GM13977 (cell line): ENCODE measurements around the gene EEFSEC.

Experiments
- DNase-seq: peaks from one replicate; pipeline ENCODE4 v3.0.0; 2012; ENCODE audit warnings: low spot score
- CTCF ChIP-seq: IDR thresholded peaks from 2 replicates; pipeline ENCODE4 v1.5.1; 2012; ENCODE audit warnings: mild to moderate bottlenecking, control low read depth; ENCODE audit not compliant: insufficient read depth; ENCODE audit errors: extremely low read depth, missing control alignments
- in situ Hi-C: fragments of 300-500 bp; cut with MboI; formaldehyde crosslinking; loops from one replicate; pipeline ENCODE4 v1.12.0; 2022; ENCODE audit warnings: low sequenced_read_pairs, low pct_unique_long_range_greater_than_20kb, mixed read lengths, inconsistent platforms; ENCODE audit not compliant: unreplicated experiment

EEFSEC gene

DNA sequence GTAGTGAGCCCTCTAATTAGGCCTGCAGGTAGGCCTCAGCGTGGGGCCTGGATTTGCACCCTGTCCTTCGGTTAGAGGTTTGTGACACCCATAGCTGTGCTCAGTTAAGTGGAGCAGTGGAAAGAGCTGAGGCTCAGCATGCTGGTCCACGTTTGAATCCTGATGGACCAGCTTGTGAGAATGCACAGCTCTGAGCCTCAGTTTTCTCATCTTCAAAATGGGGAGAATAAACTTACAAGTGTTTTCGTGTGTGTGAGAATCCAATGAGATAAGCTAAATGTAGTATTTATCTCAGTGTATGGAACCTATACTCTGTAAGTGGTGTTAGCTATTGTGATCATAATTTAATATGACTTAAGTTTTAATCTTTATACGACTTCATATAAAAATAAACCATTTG lies 22.5 kb downstream of the EEFSEC start:
- TF ChIP-seq CTCF: no peak
- in situ Hi-C loops: no loop called here
- no peak for DNase-seq

DNA sequence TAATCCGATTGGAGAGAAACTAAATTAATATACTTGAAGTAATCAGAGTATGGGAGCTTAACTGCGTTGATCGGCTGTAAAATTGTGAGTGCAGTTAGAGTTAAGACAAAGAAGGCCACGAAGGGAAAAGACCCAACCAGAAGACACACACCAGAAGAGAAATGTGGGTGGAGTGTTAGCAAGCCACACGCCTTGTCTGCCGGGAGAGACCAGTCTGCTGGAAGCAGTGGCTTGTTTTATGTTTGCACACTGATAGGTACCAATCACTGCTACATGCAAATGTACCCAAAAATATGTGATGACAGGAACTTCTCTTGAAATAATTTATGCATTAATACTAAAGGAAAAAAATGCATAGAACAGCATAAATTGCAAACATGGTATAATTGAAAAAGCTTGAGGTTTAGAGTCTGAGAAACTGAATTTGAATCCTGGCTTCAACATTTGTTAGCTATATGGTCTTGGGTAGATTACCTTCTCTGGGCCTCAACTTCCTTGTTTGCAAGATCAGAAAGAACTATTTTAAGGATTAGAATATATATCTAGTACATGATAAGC lies 23.1 kb downstream of the EEFSEC start:
- in situ Hi-C loops: no loop called here
- no peak for DNase-seq
- no peak for TF ChIP-seq CTCF

GRCh38 chr3:128177865-128178264 lies 24.6 kb downstream of the EEFSEC start:
- no peak for DNase-seq
- in situ Hi-C loops: no loop called here

DNA sequence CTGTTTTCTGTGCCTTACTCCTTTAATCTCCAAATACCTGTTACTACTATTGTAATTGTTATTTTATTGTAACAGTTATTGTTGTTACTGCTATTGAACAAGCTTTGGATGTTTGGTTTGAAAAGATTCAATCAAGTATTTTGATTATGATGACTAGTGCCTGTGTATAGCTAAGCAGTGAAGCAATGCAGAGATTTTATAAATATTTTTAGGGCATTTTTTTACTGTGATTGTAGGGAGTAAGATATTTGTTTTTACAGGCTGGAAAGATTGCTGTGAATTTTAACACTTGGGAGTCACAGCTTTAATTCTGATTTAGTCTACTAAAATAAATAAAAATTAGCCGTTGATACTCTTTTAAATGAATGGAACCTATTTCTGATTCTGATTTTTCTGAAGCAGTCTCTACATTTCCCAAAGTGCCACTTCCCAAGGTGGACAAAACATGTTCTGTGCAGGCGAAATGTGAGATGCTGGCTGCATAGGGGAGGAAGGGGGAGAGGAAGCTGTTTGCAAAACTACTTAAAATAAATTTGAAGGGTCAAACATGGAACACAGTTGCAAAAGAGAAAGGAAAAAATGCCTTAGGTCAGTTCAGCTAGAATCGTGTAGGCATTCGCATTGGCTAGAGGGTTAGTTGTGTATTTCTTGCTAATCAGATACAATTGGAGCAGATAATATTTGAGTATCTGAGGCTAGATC lies 25.7 kb downstream of the EEFSEC start:
- in situ Hi-C loops: no loop called here
- TF ChIP-seq CTCF: no peak
- no peak for DNase-seq

More at GRCh38 chr3:128177865-128178264, 24.6 kb downstream of the EEFSEC start:
- no peak for TF ChIP-seq CTCF

DNA sequence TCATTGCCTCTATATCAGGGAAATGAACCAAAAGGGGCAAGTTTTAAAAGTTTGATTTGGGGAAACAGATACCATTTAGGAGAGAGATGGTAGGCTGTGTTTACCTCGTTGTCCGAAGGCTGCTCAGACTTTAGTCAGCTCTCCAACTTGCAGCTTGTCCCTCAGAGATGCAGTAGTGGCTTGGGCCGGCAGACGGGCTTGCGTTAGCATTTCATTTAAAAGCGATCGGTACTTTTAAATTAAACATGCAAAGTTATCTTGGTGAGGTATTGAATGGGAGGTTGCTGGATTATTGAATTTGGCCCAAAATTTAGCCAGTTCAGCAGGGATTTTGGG lies 26.2 kb downstream of the EEFSEC start:
- TF ChIP-seq CTCF: no peak
- no peak for DNase-seq
- in situ Hi-C loops: no loop called here

DNA sequence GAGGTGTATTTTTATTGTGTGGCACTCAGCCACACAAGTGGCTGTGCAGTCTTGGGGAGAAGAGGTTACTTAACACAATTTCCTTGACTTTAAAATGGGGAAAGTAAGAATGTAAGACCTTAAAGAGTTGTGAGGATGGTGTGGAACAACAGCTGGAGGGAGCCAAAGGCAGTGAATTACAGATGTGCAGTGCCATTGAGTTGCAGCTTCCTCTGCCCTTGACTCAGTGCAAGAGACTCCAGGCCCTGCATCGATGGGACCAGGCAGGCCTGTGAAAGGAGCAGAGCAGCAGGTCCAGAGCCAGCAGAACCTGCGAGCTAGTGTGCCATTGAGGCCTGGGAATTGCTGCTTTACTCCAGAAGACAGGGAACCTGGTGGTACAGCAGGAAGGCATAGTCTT lies 27.2 kb downstream of the EEFSEC start:
- in situ Hi-C loops: no loop called here
- no peak for DNase-seq
- no peak for TF ChIP-seq CTCF
